ENCODE results near the gene MAP7D3. TPM values are rescaled to one million over a fixed set of nuclear protein-coding genes. Genes with fewer than 3 reads are reported as not detected.

MAP7D3 gene
- total and polyA plus RNA-seq, 4 donors = 7.7 to 13.7 (median 8.7) TPM

DNA sequence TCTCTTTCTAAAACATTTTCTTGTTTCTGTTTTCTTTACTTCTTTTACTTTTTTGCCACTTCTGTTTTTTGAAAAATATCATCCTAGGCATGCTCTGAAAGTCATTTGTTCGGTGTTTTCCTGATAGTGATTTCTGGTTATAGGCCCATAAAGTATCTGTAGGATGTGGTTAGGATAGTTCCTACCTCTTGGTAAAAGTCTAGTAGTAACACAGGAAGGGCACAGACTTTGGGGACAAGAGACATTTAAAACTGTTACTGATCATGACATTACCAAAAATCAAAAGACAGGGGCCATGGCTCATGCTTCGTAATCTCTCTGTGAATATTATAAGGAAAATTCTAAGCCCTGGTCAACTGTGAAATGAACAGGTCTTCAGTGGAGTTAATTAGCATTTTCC lies 59.1 kb downstream of the MAP7D3 start:
- H3K4me3 ChIP-seq (ENCODE audit: low read depth, low read length) = no peak overlapping the region
- DNase-seq (ENCODE audit: low read depth in 4 of 6, low spot score in 6 of 6) = no peak
- H3K36me3 ChIP-seq (ENCODE audit: control insufficient read depth, insufficient read depth, low read length) = no peaks in the 10 kb centered on the region
- 57% methylated on average over 1 of the region's 2 CpGs for WGBS (ENCODE audit: insufficient coverage)
- H3K9me3 ChIP-seq (ENCODE audit: control insufficient read depth, insufficient read depth, low read length) = no peaks in the 10 kb centered on the region
- H3K4me1 ChIP-seq (ENCODE audit: control insufficient read depth, insufficient read depth, low read length) = no peaks in the 10 kb centered on the region
- no peak overlapping the region for H3K27ac ChIP-seq (ENCODE audit: low read depth, low read length)
- peaks cover 2% of the 10 kb centered on the region for H3K27me3 ChIP-seq (ENCODE audit: control insufficient read depth, insufficient read depth, low read length)

DNA sequence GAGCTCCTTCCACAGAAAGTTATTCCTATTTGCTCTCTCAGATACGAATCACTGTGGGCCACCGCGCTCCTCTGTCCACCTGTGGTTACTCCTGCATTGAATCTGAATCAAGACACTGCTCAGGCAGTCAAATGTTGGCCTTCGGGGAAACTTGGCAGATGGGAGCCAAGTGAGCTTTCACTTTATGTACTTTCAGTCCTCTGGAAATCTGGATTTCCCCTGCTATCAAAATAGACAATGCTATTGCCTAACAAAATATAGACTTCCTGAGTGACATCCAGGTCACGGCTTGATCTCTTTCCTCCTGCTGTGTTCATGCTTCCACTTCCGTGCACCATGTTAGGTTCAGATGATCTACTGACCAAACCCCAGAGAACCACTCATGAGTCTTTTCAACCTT lies 60.0 kb downstream of the MAP7D3 start:
- no peak overlapping the region for H3K4me3 ChIP-seq (ENCODE audit: low read depth, low read length)
- 69% methylated on average over 5 of the region's 6 CpGs for WGBS (ENCODE audit: insufficient coverage)
- no peak for DNase-seq (ENCODE audit: low read depth in 4 of 6, low spot score in 6 of 6)
- H3K36me3 ChIP-seq (ENCODE audit: control insufficient read depth, insufficient read depth, low read length) = no peaks in the 10 kb centered on the region
- H3K27me3 ChIP-seq (ENCODE audit: control insufficient read depth, insufficient read depth, low read length) = peaks cover 2% of the 10 kb centered on the region
- H3K27ac ChIP-seq (ENCODE audit: low read depth, low read length) = no peak overlapping the region
- no peaks in the 10 kb centered on the region for H3K4me1 ChIP-seq (ENCODE audit: control insufficient read depth, insufficient read depth, low read length)
- no peaks in the 10 kb centered on the region for H3K9me3 ChIP-seq (ENCODE audit: control insufficient read depth, insufficient read depth, low read length)

DNA sequence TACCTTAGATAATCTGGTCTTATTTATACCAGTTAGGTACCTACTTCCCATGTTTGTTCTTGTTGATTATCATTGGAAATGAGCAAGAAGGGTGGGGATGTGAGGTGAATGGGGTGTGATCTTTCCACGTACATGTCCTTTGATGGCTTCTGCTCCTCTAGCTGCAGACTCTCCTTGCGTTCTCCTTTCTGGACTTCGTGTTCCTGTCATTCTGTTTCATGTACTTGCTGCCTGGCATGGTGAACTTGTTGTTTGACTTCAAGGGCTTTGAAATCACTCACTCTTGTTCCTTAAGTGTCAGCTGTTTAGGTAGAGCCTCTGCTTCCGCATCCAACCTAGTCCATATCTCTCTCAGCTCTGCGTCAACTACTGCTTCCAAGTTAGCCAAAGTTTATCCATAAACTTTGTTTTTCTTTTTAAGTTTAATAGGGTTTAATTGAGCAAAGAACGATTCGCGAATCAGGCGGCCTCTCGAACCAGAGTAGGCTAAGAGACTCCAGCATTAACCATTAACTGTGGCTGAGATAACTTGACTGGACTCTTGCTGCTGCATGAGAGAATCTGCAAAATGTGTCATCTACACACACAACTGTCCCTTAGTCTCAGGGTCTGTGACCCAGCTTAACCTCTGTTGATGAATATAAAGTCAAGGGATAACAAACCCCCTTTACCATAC lies 61.0 kb downstream of the MAP7D3 start:
- Histone ChIP-seq H3K4me3 (ENCODE audit: low read depth, low read length) (no peak overlapping the region), H3K9me3 (ENCODE audit: control insufficient read depth, insufficient read depth, low read length) (no peaks in the 10 kb centered on the region), H3K4me1 (ENCODE audit: control insufficient read depth, insufficient read depth, low read length) (no peaks in the 10 kb centered on the region), H3K36me3 (ENCODE audit: control insufficient read depth, insufficient read depth, low read length) (no peaks in the 10 kb centered on the region), H3K27ac (ENCODE audit: low read depth, low read length) (no peak overlapping the region), H3K27me3 (ENCODE audit: control insufficient read depth, insufficient read depth, low read length) (peaks cover 2% of the 10 kb centered on the region)
- 75% methylated on average over 7 of the region's 10 CpGs for WGBS (ENCODE audit: insufficient coverage)
- DNase-seq (ENCODE audit: low read depth in 4 of 6, low spot score in 6 of 6) = no peak

DNA sequence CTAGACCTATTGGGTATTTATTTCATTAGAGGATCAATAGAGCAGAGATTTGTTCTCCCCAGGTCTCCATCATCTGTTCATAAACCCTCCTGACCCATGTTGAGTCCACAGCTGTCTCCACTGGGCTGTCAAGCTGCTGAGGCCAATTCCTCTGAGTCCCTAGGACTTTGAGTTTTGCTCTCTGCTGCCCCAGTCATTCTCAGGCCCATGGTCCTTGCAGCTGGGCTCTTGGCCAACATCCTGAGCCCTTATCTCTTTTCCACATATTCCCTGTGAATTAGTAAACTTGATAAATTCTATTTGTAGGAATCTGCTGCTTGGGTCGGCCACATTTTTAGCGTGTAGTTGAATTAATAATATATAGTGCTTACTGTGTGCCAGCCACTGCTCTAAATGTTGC lies 62.0 kb downstream of the MAP7D3 start:
- Histone ChIP-seq H3K4me1 (ENCODE audit: control insufficient read depth, insufficient read depth, low read length) (no peaks in the 10 kb centered on the region), H3K27me3 (ENCODE audit: control insufficient read depth, insufficient read depth, low read length) (peaks cover 2% of the 10 kb centered on the region), H3K4me3 (ENCODE audit: low read depth, low read length) (no peak overlapping the region), H3K9me3 (ENCODE audit: control insufficient read depth, insufficient read depth, low read length) (no peaks in the 10 kb centered on the region), H3K27ac (ENCODE audit: low read depth, low read length) (no peak overlapping the region), H3K36me3 (ENCODE audit: control insufficient read depth, insufficient read depth, low read length) (no peaks in the 10 kb centered on the region)
- no peak for DNase-seq (ENCODE audit: low read depth in 4 of 6, low spot score in 6 of 6)
- WGBS (ENCODE audit: insufficient coverage) = no CpG with 5 or more reads among the region's 2 CpGs

DNA sequence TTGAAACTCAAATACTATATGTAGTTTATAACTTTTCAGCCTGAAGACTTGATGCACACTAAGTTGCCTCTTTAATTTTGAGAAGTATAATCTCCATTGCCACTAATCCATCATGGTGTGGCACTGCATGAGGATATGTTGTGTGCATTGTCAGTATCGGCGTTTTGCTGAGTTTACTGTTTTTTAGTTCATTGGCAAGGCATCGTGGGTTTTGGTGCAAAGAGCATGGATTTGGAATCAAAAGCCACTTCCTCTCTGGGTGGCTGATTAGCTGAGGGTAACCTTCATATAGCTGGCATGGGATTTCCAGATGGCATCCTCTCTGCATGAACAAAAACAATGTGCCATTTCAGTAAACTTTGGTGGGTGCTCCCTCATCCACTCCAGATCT lies 65.2 kb downstream of the MAP7D3 start:
- no peaks in the 10 kb centered on the region for H3K9me3 ChIP-seq (ENCODE audit: control insufficient read depth, insufficient read depth, low read length)
- WGBS (ENCODE audit: insufficient coverage) = 52% methylated on average over 2 of the region's 3 CpGs
- no peaks in the 10 kb centered on the region for H3K27me3 ChIP-seq (ENCODE audit: control insufficient read depth, insufficient read depth, low read length)
- no peaks in the 10 kb centered on the region for H3K36me3 ChIP-seq (ENCODE audit: control insufficient read depth, insufficient read depth, low read length)
- H3K4me1 ChIP-seq (ENCODE audit: control insufficient read depth, insufficient read depth, low read length) = no peaks in the 10 kb centered on the region
- H3K27ac ChIP-seq (ENCODE audit: low read depth, low read length) = no peak overlapping the region
- H3K4me3 ChIP-seq (ENCODE audit: low read depth, low read length) = no peak overlapping the region
- DNase-seq (ENCODE audit: low read depth in 4 of 6, low spot score in 6 of 6) = no peak

DNA sequence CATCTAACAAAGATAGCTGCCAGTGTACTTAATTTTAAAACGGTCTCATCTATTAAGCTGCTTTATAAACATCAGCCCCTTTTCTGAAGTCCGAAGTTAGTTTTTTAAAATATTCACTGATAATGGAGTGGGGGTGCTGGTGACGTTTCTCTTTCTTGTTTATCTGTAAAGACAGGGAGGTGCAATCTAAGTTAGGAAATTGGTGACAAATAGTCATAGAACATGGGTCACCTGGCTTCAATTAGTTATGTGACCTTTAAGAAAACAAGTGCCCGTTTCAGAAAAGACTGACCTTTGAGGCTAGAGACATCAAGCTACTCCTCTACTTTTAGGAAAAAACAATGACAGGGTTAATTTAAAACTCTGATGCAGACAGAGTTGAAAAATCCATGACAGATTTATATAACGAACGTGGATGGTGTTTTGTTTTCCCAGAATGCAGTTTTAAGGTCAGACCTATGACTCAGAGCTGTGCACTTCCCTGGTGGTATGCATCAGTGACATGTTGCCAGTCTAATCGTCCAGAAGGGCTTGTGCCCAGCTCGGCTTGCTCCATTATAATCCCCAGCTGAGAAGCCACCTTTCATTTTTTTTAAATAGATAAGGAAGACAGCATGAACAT lies 65.7 kb downstream of the MAP7D3 start:
- no peak for DNase-seq (ENCODE audit: low read depth in 4 of 6, low spot score in 6 of 6)

DNA sequence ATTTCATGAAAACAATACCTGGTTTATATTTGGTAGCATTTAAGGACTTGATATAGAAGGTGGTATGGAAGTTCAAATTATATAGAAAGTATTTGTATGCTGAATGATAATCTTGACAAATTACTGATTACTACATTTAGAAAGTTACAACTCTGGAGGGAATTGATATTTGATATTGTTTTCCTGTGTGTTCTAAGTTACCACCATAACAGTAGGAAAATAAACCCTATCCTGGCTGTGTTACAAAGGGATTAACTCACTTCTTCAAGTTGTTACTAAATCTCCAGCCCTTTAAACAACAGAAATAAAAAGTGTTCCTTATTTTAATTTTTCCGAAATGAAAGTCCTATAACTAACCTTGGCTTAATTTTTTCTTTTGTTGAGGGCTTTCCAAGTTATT lies 67.3 kb downstream of the MAP7D3 start:
- no peak overlapping the region for H3K4me3 ChIP-seq (ENCODE audit: low read depth, low read length)
- WGBS (ENCODE audit: insufficient coverage) = no CpG with 5 or more reads among the region's 1 CpG
- H3K27ac ChIP-seq (ENCODE audit: low read depth, low read length) = no peak overlapping the region
- no peaks in the 10 kb centered on the region for H3K4me1 ChIP-seq (ENCODE audit: control insufficient read depth, insufficient read depth, low read length)
- no peaks in the 10 kb centered on the region for H3K36me3 ChIP-seq (ENCODE audit: control insufficient read depth, insufficient read depth, low read length)
- DNase-seq (ENCODE audit: low read depth in 4 of 6, low spot score in 6 of 6) = no peak
- no peaks in the 10 kb centered on the region for H3K9me3 ChIP-seq (ENCODE audit: control insufficient read depth, insufficient read depth, low read length)
- H3K27me3 ChIP-seq (ENCODE audit: control insufficient read depth, insufficient read depth, low read length) = no peaks in the 10 kb centered on the region

More for the DNA sequence above, 65.7 kb downstream of the MAP7D3 start:
- Histone ChIP-seq H3K27ac (ENCODE audit: low read depth, low read length) (no peak overlapping the region), H3K4me1 (ENCODE audit: control insufficient read depth, insufficient read depth, low read length) (no peaks in the 10 kb centered on the region), H3K9me3 (ENCODE audit: control insufficient read depth, insufficient read depth, low read length) (no peaks in the 10 kb centered on the region), H3K36me3 (ENCODE audit: control insufficient read depth, insufficient read depth, low read length) (no peaks in the 10 kb centered on the region), H3K4me3 (ENCODE audit: low read depth, low read length) (no peak overlapping the region), H3K27me3 (ENCODE audit: control insufficient read depth, insufficient read depth, low read length) (no peaks in the 10 kb centered on the region)
- WGBS (ENCODE audit: insufficient coverage) = no CpG with 5 or more reads among the region's 8 CpGs

DNA sequence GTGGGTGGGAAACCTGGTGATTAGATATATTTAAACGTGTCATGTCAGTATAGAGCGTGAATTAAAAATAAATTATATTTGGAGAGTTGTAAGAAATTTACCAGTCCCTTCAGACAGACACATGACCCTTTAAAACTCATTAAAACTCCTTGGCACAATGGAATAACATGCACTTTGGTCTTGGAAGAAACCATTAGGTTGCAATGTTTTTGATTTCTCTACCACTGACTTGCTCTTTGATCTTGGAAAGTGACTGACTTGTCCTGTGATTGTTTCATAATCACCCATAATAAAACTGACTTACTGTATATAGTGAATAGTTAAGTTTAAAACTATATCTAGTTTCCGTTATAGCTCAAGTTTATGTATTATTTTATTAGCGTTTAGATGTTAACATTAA lies 68.0 kb downstream of the MAP7D3 start:
- H3K4me1 ChIP-seq (ENCODE audit: control insufficient read depth, insufficient read depth, low read length) = no peaks in the 10 kb centered on the region
- no peaks in the 10 kb centered on the region for H3K27me3 ChIP-seq (ENCODE audit: control insufficient read depth, insufficient read depth, low read length)
- no peaks in the 10 kb centered on the region for H3K9me3 ChIP-seq (ENCODE audit: control insufficient read depth, insufficient read depth, low read length)
- no peak for DNase-seq (ENCODE audit: low read depth in 4 of 6, low spot score in 6 of 6)
- H3K27ac ChIP-seq (ENCODE audit: low read depth, low read length) = no peak overlapping the region
- H3K4me3 ChIP-seq (ENCODE audit: low read depth, low read length) = no peak overlapping the region
- H3K36me3 ChIP-seq (ENCODE audit: control insufficient read depth, insufficient read depth, low read length) = no peaks in the 10 kb centered on the region
- no CpG with 5 or more reads among the region's 4 CpGs for WGBS (ENCODE audit: insufficient coverage)

DNA sequence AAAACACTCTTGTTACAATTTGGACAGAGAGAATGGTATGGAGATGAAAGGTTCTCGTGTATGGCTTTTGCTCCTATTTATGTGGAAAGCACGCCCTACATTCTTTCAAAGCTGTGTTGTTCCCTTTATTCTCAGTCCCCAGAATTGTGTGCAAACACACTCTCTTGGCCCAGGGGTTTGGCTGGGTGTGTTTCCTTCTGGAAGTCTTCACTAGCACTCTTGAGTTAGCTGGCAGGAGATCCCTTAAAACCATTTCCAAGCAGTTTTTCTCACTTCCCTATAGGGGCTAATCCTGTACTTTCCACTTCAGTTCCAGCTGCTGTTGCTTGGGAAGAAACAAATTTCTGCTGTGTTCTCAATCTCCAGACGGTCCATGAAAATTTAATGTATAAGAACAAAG lies 68.8 kb downstream of the MAP7D3 start:
- H3K27ac ChIP-seq (ENCODE audit: low read depth, low read length) = no peak overlapping the region
- no peaks in the 10 kb centered on the region for H3K36me3 ChIP-seq (ENCODE audit: control insufficient read depth, insufficient read depth, low read length)

DNA sequence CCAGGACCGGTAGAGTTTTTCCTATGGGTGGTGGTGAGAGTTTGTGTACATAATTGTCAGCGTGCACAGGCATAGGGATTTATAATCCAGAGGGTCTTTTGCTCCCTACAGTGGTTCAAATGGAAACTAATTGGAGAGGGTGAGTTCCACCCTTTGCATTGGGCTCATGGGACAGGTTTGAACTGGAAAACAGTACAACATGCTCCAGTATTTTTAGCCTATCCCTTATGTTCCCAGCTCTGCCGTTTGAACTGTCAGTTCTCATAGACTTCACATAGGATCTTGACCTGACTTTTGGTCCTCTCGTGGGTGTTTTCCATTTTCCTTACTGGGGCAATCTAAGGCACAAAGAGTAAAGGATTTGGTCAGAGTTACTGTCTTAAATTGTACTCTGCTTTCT lies 72.1 kb downstream of the MAP7D3 start:
- no peak overlapping the region for H3K27ac ChIP-seq (ENCODE audit: low read depth, low read length)
- no peaks in the 10 kb centered on the region for H3K9me3 ChIP-seq (ENCODE audit: control insufficient read depth, insufficient read depth, low read length)
- no peaks in the 10 kb centered on the region for H3K4me1 ChIP-seq (ENCODE audit: control insufficient read depth, insufficient read depth, low read length)
- 57% methylated on average over 2 of the region's 4 CpGs for WGBS (ENCODE audit: insufficient coverage)
- no peaks in the 10 kb centered on the region for H3K36me3 ChIP-seq (ENCODE audit: control insufficient read depth, insufficient read depth, low read length)
- peaks cover 2% of the 10 kb centered on the region for H3K27me3 ChIP-seq (ENCODE audit: control insufficient read depth, insufficient read depth, low read length)
- DNase-seq (ENCODE audit: low read depth in 4 of 6, low spot score in 6 of 6) = no peak
- no peak overlapping the region for H3K4me3 ChIP-seq (ENCODE audit: low read depth, low read length)

More for the DNA sequence above, 68.8 kb downstream of the MAP7D3 start:
- no peaks in the 10 kb centered on the region for H3K27me3 ChIP-seq (ENCODE audit: control insufficient read depth, insufficient read depth, low read length)
- H3K9me3 ChIP-seq (ENCODE audit: control insufficient read depth, insufficient read depth, low read length) = no peaks in the 10 kb centered on the region
- DNase-seq (ENCODE audit: low read depth in 4 of 6, low spot score in 6 of 6) = peak in 1 of 6 donors; percentile 24
- WGBS (ENCODE audit: insufficient coverage) = 50% methylated on average over 1 of the region's 3 CpGs
- H3K4me1 ChIP-seq (ENCODE audit: control insufficient read depth, insufficient read depth, low read length) = no peaks in the 10 kb centered on the region
- H3K4me3 ChIP-seq (ENCODE audit: low read depth, low read length) = no peak overlapping the region

Measured in spinal cord (tissue), 10 donors.